ENCODE results near the gene CYP27C1.

The CYP27C1 gene

DNA sequence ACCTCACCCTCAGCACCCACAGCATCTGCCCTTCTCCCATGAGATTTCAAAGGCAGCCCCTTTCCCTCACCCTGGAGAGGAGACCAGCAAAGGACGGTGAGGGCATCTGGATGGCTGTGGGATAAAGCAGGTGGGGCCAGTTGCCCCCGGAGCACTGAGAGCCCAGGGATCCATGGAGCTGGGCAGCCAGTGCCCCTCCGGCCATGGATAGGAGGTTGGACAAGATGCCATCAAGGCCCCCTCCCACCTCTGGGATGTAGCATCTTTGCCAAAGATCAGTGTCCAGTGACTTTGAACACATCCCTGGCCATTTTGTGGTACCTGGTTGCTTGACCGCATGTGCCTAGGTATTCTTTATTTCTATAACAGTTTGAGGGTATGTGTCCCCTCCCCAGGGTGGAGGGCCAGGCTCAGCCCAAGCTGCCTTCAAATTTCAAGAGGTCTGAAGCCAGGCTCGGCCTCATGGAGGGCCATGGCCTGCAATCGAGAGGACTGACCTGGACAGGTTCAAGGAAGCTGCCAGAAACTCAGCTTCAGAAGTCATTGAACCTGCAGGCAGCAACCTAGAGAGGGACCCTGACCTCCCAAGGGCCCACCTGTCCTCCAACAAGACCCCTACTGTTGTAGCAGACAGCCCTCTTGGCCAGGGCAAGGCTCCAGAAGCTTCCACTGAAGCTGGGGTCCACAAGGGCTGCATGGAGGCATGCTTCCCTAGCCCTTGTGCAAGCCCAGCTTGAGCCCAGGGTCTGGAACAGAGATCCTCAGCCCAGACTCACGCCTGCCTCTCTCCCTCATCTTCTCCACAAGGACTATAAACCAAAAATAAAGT lies 57.6 kb downstream of the CYP27C1 start:
- no peak overlapping the region for H3K27ac ChIP-seq (ENCODE audit: low read depth, low read length)
- H3K4me3 ChIP-seq (ENCODE audit: low read length), result no peak overlapping the region
- peaks cover 30% of the 10 kb centered on the region for H3K27me3 ChIP-seq (ENCODE audit: control insufficient read depth, low read length)
- H3F3A ChIP-seq (ENCODE audit: control insufficient read depth, insufficient read depth), result no peaks in the 10 kb centered on the region
- no peak overlapping the region for H3K4me2 ChIP-seq (ENCODE audit: low read length)
- no peaks in the 10 kb centered on the region for H3K9me2 ChIP-seq (replicated peaks; ENCODE audit: control insufficient read depth, low read length)
- peaks cover 12% of the 10 kb centered on the region for H3K4me1 ChIP-seq (ENCODE audit: control insufficient read depth, low read length)
- no peaks in the 10 kb centered on the region for H3K79me2 ChIP-seq (ENCODE audit: control insufficient read depth, low read length)
- TF ChIP-seq, protein P1, sequence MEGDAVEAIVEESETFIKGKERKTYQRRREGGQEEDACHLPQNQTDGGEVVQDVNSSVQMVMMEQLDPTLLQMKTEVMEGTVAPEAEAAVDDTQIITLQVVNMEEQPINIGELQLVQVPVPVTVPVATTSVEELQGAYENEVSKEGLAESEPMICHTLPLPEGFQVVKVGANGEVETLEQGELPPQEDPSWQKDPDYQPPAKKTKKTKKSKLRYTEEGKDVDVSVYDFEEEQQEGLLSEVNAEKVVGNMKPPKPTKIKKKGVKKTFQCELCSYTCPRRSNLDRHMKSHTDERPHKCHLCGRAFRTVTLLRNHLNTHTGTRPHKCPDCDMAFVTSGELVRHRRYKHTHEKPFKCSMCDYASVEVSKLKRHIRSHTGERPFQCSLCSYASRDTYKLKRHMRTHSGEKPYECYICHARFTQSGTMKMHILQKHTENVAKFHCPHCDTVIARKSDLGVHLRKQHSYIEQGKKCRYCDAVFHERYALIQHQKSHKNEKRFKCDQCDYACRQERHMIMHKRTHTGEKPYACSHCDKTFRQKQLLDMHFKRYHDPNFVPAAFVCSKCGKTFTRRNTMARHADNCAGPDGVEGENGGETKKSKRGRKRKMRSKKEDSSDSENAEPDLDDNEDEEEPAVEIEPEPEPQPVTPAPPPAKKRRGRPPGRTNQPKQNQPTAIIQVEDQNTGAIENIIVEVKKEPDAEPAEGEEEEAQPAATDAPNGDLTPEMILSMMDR (IDR thresholded peaks at IDR 0.05; ENCODE audit: low read depth, low read length, poor library complexity, severe bottlenecking), result no peak
- TF ChIP-seq EZH2phosphoT487 (IDR thresholded peaks at IDR 0.05; ENCODE audit: borderline replicate concordance, low read length), result no peak
- H4K20me1 ChIP-seq (ENCODE audit: control insufficient read depth, insufficient read depth, low read depth, low read length), result no peaks in the 10 kb centered on the region
- H3K9me3 ChIP-seq (ENCODE audit: control insufficient read depth, insufficient read depth, low read length), result no peaks in the 10 kb centered on the region
- H3K36me3 ChIP-seq (ENCODE audit: control insufficient read depth, low read length), result no peaks in the 10 kb centered on the region

DNA sequence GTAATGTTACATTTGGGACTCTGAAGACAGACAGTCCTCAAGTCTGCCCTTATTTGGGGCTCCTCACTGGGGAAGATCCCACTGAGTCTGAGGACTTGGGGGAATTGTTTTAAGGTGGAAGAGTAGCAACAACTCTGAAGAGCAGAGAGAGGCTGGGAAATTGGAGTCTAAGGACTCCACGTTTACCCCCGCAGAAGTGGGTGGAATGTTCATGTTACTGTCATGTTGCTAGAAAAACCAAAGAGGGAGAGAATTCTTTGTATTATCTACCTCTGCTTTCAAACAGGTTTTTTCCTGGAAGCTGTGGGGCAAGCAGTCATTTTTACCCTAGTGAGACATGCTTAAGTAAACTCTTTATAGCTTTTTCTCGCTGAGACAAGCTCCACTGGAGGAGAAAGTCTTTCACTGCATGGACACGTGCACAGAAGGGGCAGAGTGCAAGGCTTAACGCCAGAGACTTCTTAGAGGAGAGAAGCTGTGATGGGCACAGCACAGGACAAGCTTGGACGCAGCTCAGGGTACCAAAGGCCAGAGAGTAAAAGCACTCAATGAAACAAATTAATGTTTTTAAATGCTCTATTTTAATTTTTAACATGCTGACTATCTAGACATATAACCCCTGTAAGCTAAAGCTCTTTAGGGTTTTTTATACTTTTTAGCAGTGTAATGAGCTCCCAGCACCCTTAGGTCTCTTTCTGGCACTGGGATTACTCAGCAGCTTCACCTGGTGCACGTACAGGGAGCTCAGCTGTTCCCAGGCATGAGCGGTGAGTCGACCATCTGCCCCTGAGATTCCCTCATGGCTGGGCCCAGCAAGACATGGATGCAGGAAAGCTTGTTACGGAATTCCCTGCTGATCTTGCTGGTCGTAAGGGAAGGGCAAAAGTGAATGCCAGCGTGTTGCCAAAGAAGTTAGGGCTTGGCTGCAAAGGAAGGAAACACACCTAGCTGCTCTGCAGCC lies 58.6 kb downstream of the CYP27C1 start:
- no peaks in the 10 kb centered on the region for H3K36me3 ChIP-seq (ENCODE audit: control insufficient read depth, low read length)
- no peak overlapping the region for H3K27ac ChIP-seq (ENCODE audit: low read depth, low read length)
- peaks cover 33% of the 10 kb centered on the region for H3K27me3 ChIP-seq (ENCODE audit: control insufficient read depth, low read length)
- no peaks in the 10 kb centered on the region for H3K79me2 ChIP-seq (ENCODE audit: control insufficient read depth, low read length)
- no peaks in the 10 kb centered on the region for H4K20me1 ChIP-seq (ENCODE audit: control insufficient read depth, insufficient read depth, low read depth, low read length)
- H3K9me2 ChIP-seq (replicated peaks; ENCODE audit: control insufficient read depth, low read length), result no peaks in the 10 kb centered on the region
- no peak overlapping the region for H3K4me2 ChIP-seq (ENCODE audit: low read length)
- no peaks in the 10 kb centered on the region for H3F3A ChIP-seq (ENCODE audit: control insufficient read depth, insufficient read depth)
- H3K4me3 ChIP-seq (ENCODE audit: low read length), result no peak overlapping the region
- peaks cover 12% of the 10 kb centered on the region for H3K4me1 ChIP-seq (ENCODE audit: control insufficient read depth, low read length)
- TF ChIP-seq, protein P1 (IDR thresholded peaks at IDR 0.05; ENCODE audit: low read depth, low read length, poor library complexity, severe bottlenecking), result no peak
- TF ChIP-seq EZH2phosphoT487 (IDR thresholded peaks at IDR 0.05; ENCODE audit: borderline replicate concordance, low read length), result no peak
- no peaks in the 10 kb centered on the region for H3K9me3 ChIP-seq (ENCODE audit: control insufficient read depth, insufficient read depth, low read length)

DNA sequence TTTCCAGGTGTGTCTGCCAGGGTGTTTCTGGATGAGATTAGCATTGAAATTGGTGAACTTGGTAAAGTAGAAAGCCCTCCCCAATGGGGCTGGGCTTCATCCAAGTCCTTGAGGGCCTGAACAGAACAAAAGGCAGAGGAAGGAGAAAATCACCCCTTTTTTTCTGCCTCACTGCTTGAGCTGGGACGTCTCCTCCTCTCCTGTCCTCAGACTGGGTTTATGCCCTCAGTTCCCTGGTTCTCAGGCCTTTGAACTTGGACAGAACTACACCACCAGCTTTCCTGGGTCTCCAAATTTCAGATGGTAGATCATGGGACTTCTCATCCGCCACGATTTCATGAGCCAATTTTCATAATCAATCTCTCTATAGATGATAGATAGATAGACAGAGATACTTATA lies 59.4 kb downstream of the CYP27C1 start:
- Histone ChIP-seq H3K4me1 (ENCODE audit: control insufficient read depth, low read length) (peaks cover 12% of the 10 kb centered on the region), H3K4me3 (ENCODE audit: low read length) (no peak overlapping the region), H3K27ac (ENCODE audit: low read depth, low read length) (no peak overlapping the region), H4K20me1 (ENCODE audit: control insufficient read depth, insufficient read depth, low read depth, low read length) (no peaks in the 10 kb centered on the region), H3F3A (ENCODE audit: control insufficient read depth, insufficient read depth) (no peaks in the 10 kb centered on the region), H3K4me2 (ENCODE audit: low read length) (no peak overlapping the region), H3K79me2 (ENCODE audit: control insufficient read depth, low read length) (no peaks in the 10 kb centered on the region), H3K9me2 (replicated peaks; ENCODE audit: control insufficient read depth, low read length) (no peaks in the 10 kb centered on the region), H3K36me3 (ENCODE audit: control insufficient read depth, low read length) (no peaks in the 10 kb centered on the region), H3K27me3 (ENCODE audit: control insufficient read depth, low read length) (peaks cover 36% of the 10 kb centered on the region), H3K9me3 (ENCODE audit: control insufficient read depth, insufficient read depth, low read length) (no peaks in the 10 kb centered on the region)
- TF ChIP-seq EZH2phosphoT487 (IDR thresholded peaks at IDR 0.05; ENCODE audit: borderline replicate concordance, low read length), result no peak
- TF ChIP-seq, protein P1 (IDR thresholded peaks at IDR 0.05; ENCODE audit: low read depth, low read length, poor library complexity, severe bottlenecking), result no peak
